ENCODE data around the gene BAZ2B. TPM values are rescaled to one million over a fixed set of nuclear protein-coding genes. Genes with fewer than 3 reads are reported as not detected.

The BAZ2B gene
- polyA plus RNA-seq, 1 donor from 2014 or later: 150 TPM

- no peaks in the 10 kb centered on the region for H3K9me3 ChIP-seq (ENCODE audit: low read length)
- TF ChIP-seq RAD21 (conservative IDR thresholded peaks at IDR 0.05) (no peak), MXI1 (conservative IDR thresholded peaks at IDR 0.05; ENCODE audit: poor library complexity, severe bottlenecking) (no peak), SMC3 (conservative IDR thresholded peaks at IDR 0.05; ENCODE audit: poor library complexity) (no peak), TAF1 (IDR thresholded peaks at IDR 0.05; ENCODE audit: low read depth) (no peak), REST (IDR thresholded peaks at IDR 0.05; ENCODE audit: borderline replicate concordance) (no peak), EZH2 (IDR thresholded peaks at IDR 0.05; ENCODE audit: borderline replicate concordance, insufficient read depth, low read length, poor library complexity, severe bottlenecking) (no peak), CTCF (IDR thresholded peaks at IDR 0.05; ENCODE audit: poor library complexity, severe bottlenecking) (no peak), POLR2AphosphoS5 (IDR thresholded peaks at IDR 0.05) (no peak), EP300 (conservative IDR thresholded peaks at IDR 0.05; ENCODE audit: poor library complexity, severe bottlenecking) (no peak)
- no peak overlapping the region for H3K9ac ChIP-seq (ENCODE audit: low read length)
- H4K20me1 ChIP-seq (ENCODE audit: insufficient read depth): no peaks in the 10 kb centered on the region
- H3K27ac ChIP-seq (ENCODE audit: low read length): no peak overlapping the region
- H3K9me2 ChIP-seq (ENCODE audit: insufficient read depth, low read length): no peaks in the 10 kb centered on the region
- no peak overlapping the region for H2AFZ ChIP-seq (ENCODE audit: low read depth, low read length)
- no peak overlapping the region for H3K4me2 ChIP-seq (ENCODE audit: low read length)
- H3K27me3 ChIP-seq (ENCODE audit: insufficient read depth, low read depth, low read length): no peaks in the 10 kb centered on the region
- H3K36me3 ChIP-seq (ENCODE audit: insufficient read depth, low read length): peaks cover under 1% of the 10 kb centered on the region
- no peaks in the 10 kb centered on the region for H3F3A ChIP-seq (ENCODE audit: insufficient read depth, low read length, poor library complexity, severe bottlenecking)
- H3K79me2 ChIP-seq (replicated peaks; ENCODE audit: insufficient read depth, low read length): no peaks in the 10 kb centered on the region
- H3K4me3 ChIP-seq (ENCODE audit: low read length): no peak overlapping the region
Measured at GRCh38 chr2:159322419-159322818, 293.9 kb downstream of the BAZ2B start.

GRCh38 chr2:159317392-159318088, 298.8 kb downstream of the BAZ2B start:
- Histone ChIP-seq H3K4me2 (ENCODE audit: low read length) (no peak overlapping the region), H3K9ac (ENCODE audit: low read length) (no peak overlapping the region), H3K4me3 (ENCODE audit: low read length) (no peak overlapping the region), H4K20me1 (ENCODE audit: insufficient read depth) (no peaks in the 10 kb centered on the region), H3K9me3 (ENCODE audit: low read length) (no peaks in the 10 kb centered on the region), H3K27ac (ENCODE audit: low read length) (no peak overlapping the region), H3K79me2 (replicated peaks; ENCODE audit: insufficient read depth, low read length) (no peaks in the 10 kb centered on the region), H3K36me3 (ENCODE audit: insufficient read depth, low read length) (peaks cover 3% of the 10 kb centered on the region), H3F3A (ENCODE audit: insufficient read depth, low read length, poor library complexity, severe bottlenecking) (no peaks in the 10 kb centered on the region), H3K9me2 (ENCODE audit: insufficient read depth, low read length) (no peaks in the 10 kb centered on the region), H2AFZ (ENCODE audit: low read depth, low read length) (no peak overlapping the region), H3K27me3 (ENCODE audit: insufficient read depth, low read depth, low read length) (no peaks in the 10 kb centered on the region)
- TF ChIP-seq EP300 (conservative IDR thresholded peaks at IDR 0.05; ENCODE audit: poor library complexity, severe bottlenecking): no peak
- TF ChIP-seq POLR2AphosphoS5 (IDR thresholded peaks at IDR 0.05): no peak
- no peak for TF ChIP-seq SMC3 (conservative IDR thresholded peaks at IDR 0.05; ENCODE audit: poor library complexity)
- TF ChIP-seq RAD21 (conservative IDR thresholded peaks at IDR 0.05): no peak
- no peak for TF ChIP-seq MXI1 (conservative IDR thresholded peaks at IDR 0.05; ENCODE audit: poor library complexity, severe bottlenecking)
- no peak for TF ChIP-seq REST (IDR thresholded peaks at IDR 0.05; ENCODE audit: borderline replicate concordance)
- no peak for TF ChIP-seq EZH2 (IDR thresholded peaks at IDR 0.05; ENCODE audit: borderline replicate concordance, insufficient read depth, low read length, poor library complexity, severe bottlenecking)
- no peak for TF ChIP-seq CTCF (IDR thresholded peaks at IDR 0.05; ENCODE audit: poor library complexity, severe bottlenecking)
